Activated CD4-positive, alpha-beta T cell treated with anti-CD3 and anti-CD28 coated beads for 36 hours (primary cell): Measurements from ENCODE around the gene MCRIP2. TPM values are rescaled to one million over a fixed set of nuclear protein-coding genes. Genes with fewer than 3 reads are reported as not detected.
A peak's percentile ranks its signal among the peaks of the same experiment; 100 is the strongest.
"Not testable (repeated sequence)": the region's sequence is repeated elsewhere in the genome, so short reads cannot be mapped to it uniquely, and the experiment has no call there.

Source experiments
- ATAC-seq: fragments of 200-7000 bp; cut with Tn5 transposase; one replicate; pipeline ENCODE4 v1.10.0; 2021; ENCODE audit warnings: mild to moderate bottlenecking, moderate library complexity
- CTCF ChIA-PET: fragments of 350-600 bp; sonication (Branson Sonifier 250); formaldehyde crosslinking; loops from one replicate; lab custom pipeline; 2021; ENCODE audit warnings: antibody characterized with exemption; lab: Charles Lee
- POLR2A ChIA-PET: fragments of 350-600 bp; sonication (Branson Sonifier 250); formaldehyde crosslinking; loops from one replicate; lab custom pipeline; 2021; ENCODE audit warnings: antibody characterized with exemption, inconsistent platforms; lab: Charles Lee
- DNase-seq: peaks from one replicate; pipeline ENCODE4 v3.0.0-alpha.2; 2020
- H3K27ac Mint-ChIP-seq: one replicate; pipeline ENCODE4 v1.8.0; 2021; ENCODE audit warnings: mixed read lengths
- H3K27me3 Mint-ChIP-seq: one replicate; pipeline ENCODE4 v1.8.0; 2021; ENCODE audit warnings: mixed read lengths
- H3K36me3 Mint-ChIP-seq: one replicate; pipeline ENCODE4 v1.8.0; 2021; ENCODE audit warnings: low read depth, mixed read lengths
- H3K4me1 Mint-ChIP-seq: one replicate; pipeline ENCODE4 v1.8.0; 2021; ENCODE audit warnings: mixed read lengths
- H3K4me3 Mint-ChIP-seq: one replicate; pipeline ENCODE4 v1.8.0; 2021; ENCODE audit warnings: mild to moderate bottlenecking, moderate library complexity, mixed read lengths
- H3K9me3 Mint-ChIP-seq: one replicate; pipeline ENCODE4 v1.8.0; 2021; ENCODE audit warnings: low read depth, mixed read lengths
- intact Hi-C, 2 experiments: fragments of 100-400 bp; cut with DNase I in 1 of 2; cut with micrococcal nuclease in 1 of 2; formaldehyde crosslinking; loops; one replicate each; pipeline versions ENCODE4 v1.14.2 to v1.15.1; 2022 to 2024; cut with DNase I, micrococcal nuclease
- total RNA-seq, 2 experiments: library from RNA; stranded (reverse); gene quantifications; one replicate each; pipeline ENCODE4 v1.2.3, GENCODE V29; 2021

MCRIP2 gene
- 10 to 100 TPM; 28.5 to 44.0 TPM for total RNA-seq

GRCh38 chr16:641326-642188 is at the start of gene MCRIP2:
Gene MCRIP2, plus strand, starts transcription at chr16:641828. Its CDS starts 164 bp downstream, at chr16:641992.
- H3K9me3 Mint-ChIP-seq, result no peaks in the 10 kb centered on the region
- CTCF ChIA-PET, result no interaction called here
- POLR2A ChIA-PET, result no interaction called here
- intact Hi-C loops, result loop anchor here in 1 of 2 experiments (1.0 kb wide), 2 partner anchors 8 to 38 kb away; partner anchors contain the start of gene WDR90
- peaks cover 8% of the 10 kb centered on the region for H3K36me3 Mint-ChIP-seq
- ATAC-seq (peak; percentile 60), DNase-seq (peak; percentile 85)
- H3K4me1 Mint-ChIP-seq, result peaks cover 17% of the 10 kb centered on the region
- no peaks in the 10 kb centered on the region for H3K27me3 Mint-ChIP-seq
- peak within 1 kb of the TSS; percentile 75 for H3K4me3 Mint-ChIP-seq
- no peak within 1 kb of the TSS for H3K27ac Mint-ChIP-seq

GRCh38 chr16:591892-592517 is 49.6 kb upstream of the MCRIP2 start:
- intact Hi-C loops, result no loop called here
- Mint-ChIP-seq H3K27ac (no peak overlapping the region), H3K4me1 (peaks cover 25% of the 10 kb centered on the region), H3K4me3 (peak overlapping the region; percentile 79), H3K36me3 (peaks cover 17% of the 10 kb centered on the region), H3K9me3 (no peaks in the 10 kb centered on the region), H3K27me3 (no peaks in the 10 kb centered on the region)
- no peak for DNase-seq
- ChIA-PET CTCF (interaction anchor here (1.0 kb wide), 1 partner anchor 18 kb away, joined by 4 read pairs; no protein-coding TSS in a partner anchor), POLR2A (no interaction called here)
- ATAC-seq, result no peak

- ATAC-seq (no peak), DNase-seq (no peak)
- ChIA-PET POLR2A (no interaction called here), CTCF (interaction anchor here (0.7 to 1.0 kb wide), 2 partner anchors 17 to 194 kb away, joined by 3 to 4 read pairs; no protein-coding TSS in a partner anchor)
- Mint-ChIP-seq H3K36me3 (peaks cover 13% of the 10 kb centered on the region), H3K27ac (no peak overlapping the region), H3K9me3 (no peaks in the 10 kb centered on the region), H3K27me3 (no peaks in the 10 kb centered on the region), H3K4me1 (peaks cover 21% of the 10 kb centered on the region), H3K4me3 (no peak overlapping the region)
- intact Hi-C loops, result no loop called here
These were observed 48.9 kb upstream of the MCRIP2 start for GRCh38 chr16:592518-593306.

GRCh38 chr16:593406-593805 is 48.2 kb upstream of the MCRIP2 start:
- H3K9me3 Mint-ChIP-seq, result no peaks in the 10 kb centered on the region
- H3K4me1 Mint-ChIP-seq, result peaks cover 21% of the 10 kb centered on the region
- no peaks in the 10 kb centered on the region for H3K27me3 Mint-ChIP-seq
- peaks cover 7% of the 10 kb centered on the region for H3K36me3 Mint-ChIP-seq
- intact Hi-C loops, result no loop called here
- DNase-seq (no peak), ATAC-seq (no peak)
- no peak overlapping the region for H3K27ac Mint-ChIP-seq
- ChIA-PET CTCF (interaction anchor here (0.7 kb wide), 1 partner anchor 195 kb away, joined by 3 read pairs; no protein-coding TSS in a partner anchor), POLR2A (no interaction called here)
- H3K4me3 Mint-ChIP-seq, result no peak overlapping the region

- peaks cover 4% of the 10 kb centered on the region for H3K36me3 Mint-ChIP-seq
- ATAC-seq (no peak), DNase-seq (no peak)
- no peak overlapping the region for H3K27ac Mint-ChIP-seq
- peaks cover 21% of the 10 kb centered on the region for H3K4me1 Mint-ChIP-seq
- no peaks in the 10 kb centered on the region for H3K27me3 Mint-ChIP-seq
- ChIA-PET POLR2A (no interaction called here), CTCF (interaction anchor here (0.7 kb wide), 1 partner anchor 195 kb away, joined by 3 read pairs; no protein-coding TSS in a partner anchor)
- intact Hi-C loops, result no loop called here
- no peak overlapping the region for H3K4me3 Mint-ChIP-seq
- no peaks in the 10 kb centered on the region for H3K9me3 Mint-ChIP-seq
These were observed 47.8 kb upstream of the MCRIP2 start for GRCh38 chr16:593807-594206.

GRCh38 chr16:595094-595528 is 46.5 kb upstream of the MCRIP2 start:
- Mint-ChIP-seq H3K36me3 (peaks cover 6% of the 10 kb centered on the region), H3K4me1 (peaks cover 21% of the 10 kb centered on the region), H3K27me3 (no peaks in the 10 kb centered on the region), H3K9me3 (no peaks in the 10 kb centered on the region), H3K27ac (no peak overlapping the region), H3K4me3 (no peak overlapping the region)
- intact Hi-C loops, result no loop called here
- ChIA-PET CTCF (no interaction called here), POLR2A (interaction anchor here (0.6 kb wide), 1 partner anchor 313 kb away, joined by 3 read pairs; no protein-coding TSS in a partner anchor)
- DNase-seq (no peak), ATAC-seq (no peak)

GRCh38 chr16:595942-596735 is 45.5 kb upstream of the MCRIP2 start:
- intact Hi-C loops, result no loop called here
- DNase-seq, result no peak
- Mint-ChIP-seq H3K36me3 (peaks cover 6% of the 10 kb centered on the region), H3K4me3 (no peak overlapping the region), H3K27me3 (no peaks in the 10 kb centered on the region), H3K9me3 (no peaks in the 10 kb centered on the region), H3K4me1 (peaks cover 14% of the 10 kb centered on the region), H3K27ac (no peak overlapping the region)
- ChIA-PET CTCF (no interaction called here), POLR2A (no interaction called here)
- ATAC-seq, result no peak

GRCh38 chr16:596736-597060 is 44.9 kb upstream of the MCRIP2 start:
- no peaks in the 10 kb centered on the region for H3K9me3 Mint-ChIP-seq
- intact Hi-C loops, result no loop called here

GRCh38 chr16:597655-598054 is 44.0 kb upstream of the MCRIP2 start:
- H3K4me1 Mint-ChIP-seq, H3K27me3 Mint-ChIP-seq, H3K9me3 Mint-ChIP-seq, DNase-seq, H3K27ac Mint-ChIP-seq, H3K4me3 Mint-ChIP-seq, ATAC-seq, intact Hi-C loops, H3K36me3 Mint-ChIP-seq, POLR2A ChIA-PET: not testable (repeated sequence)
- CTCF ChIA-PET, result interaction anchor here (0.8 kb wide), 1 partner anchor 66 kb away, joined by 3 read pairs; no protein-coding TSS in a partner anchor

More at GRCh38 chr16:596736-597060, 44.9 kb upstream of the MCRIP2 start:
- peaks cover 6% of the 10 kb centered on the region for H3K36me3 Mint-ChIP-seq
- no peaks in the 10 kb centered on the region for H3K27me3 Mint-ChIP-seq
- no peak overlapping the region for H3K4me3 Mint-ChIP-seq
- ATAC-seq (no peak), DNase-seq (no peak)
- ChIA-PET POLR2A (no interaction called here), CTCF (no interaction called here)
- peaks cover 12% of the 10 kb centered on the region for H3K4me1 Mint-ChIP-seq
- no peak overlapping the region for H3K27ac Mint-ChIP-seq

GRCh38 chr16:598823-599739 is 42.5 kb upstream of the MCRIP2 start:
- DNase-seq (no peak), ATAC-seq (no peak)
- no peak overlapping the region for H3K4me3 Mint-ChIP-seq
- H3K27ac Mint-ChIP-seq, result no peak overlapping the region
- ChIA-PET POLR2A (interaction anchor here (0.6 kb wide), 1 partner anchor 27 kb away, joined by 5 read pairs; no protein-coding TSS in a partner anchor), CTCF (no interaction called here)
- intact Hi-C loops, result no loop called here
- H3K36me3 Mint-ChIP-seq, result peaks cover 6% of the 10 kb centered on the region
- no peaks in the 10 kb centered on the region for H3K9me3 Mint-ChIP-seq
- H3K27me3 Mint-ChIP-seq, result no peaks in the 10 kb centered on the region
- peaks cover 14% of the 10 kb centered on the region for H3K4me1 Mint-ChIP-seq
